ENCODE data around the gene LINC01488. TPM values are rescaled to one million over a fixed set of nuclear protein-coding genes. Genes with fewer than 3 reads are reported as not detected.

The LINC01488 gene
- not detected in 5 replicates for total RNA-seq (2022; extraction: Qiagen RNA extraction; ENCODE audit: low read depth)

DNA sequence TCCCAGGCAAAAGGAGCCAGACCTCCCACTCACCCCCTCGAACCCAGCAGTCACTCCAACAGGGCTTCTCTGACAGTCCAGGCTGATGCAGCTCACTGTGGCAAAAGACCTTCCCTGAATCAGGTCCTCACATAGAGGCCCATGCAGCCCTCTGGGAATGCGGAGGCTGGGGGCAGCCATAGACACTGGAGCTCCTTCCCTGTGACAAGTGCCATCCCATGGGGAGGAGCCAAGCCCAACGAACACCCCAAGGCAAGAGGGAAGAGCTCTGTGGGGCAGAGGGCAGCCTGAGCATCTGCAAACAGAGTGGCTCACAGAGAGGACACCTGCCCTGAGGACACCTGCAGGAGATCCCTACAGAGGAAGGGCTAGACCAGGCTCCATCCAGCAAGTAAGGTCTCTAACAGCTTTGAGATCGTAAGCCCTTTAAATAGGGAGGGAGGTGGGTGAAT lies at the start of gene LINC01488:
LINC01488 (plus strand) TSS at position 271 of the 452 bp plus-strand sequence.

Other genes starting within 250 kb of the LINC01488 start
- gene MYEOV, start 187.5 kb upstream of the LINC01488 start, total RNA-seq (2022; extraction: Qiagen RNA extraction; ENCODE audit: low read depth) = 99.6 to 113 TPM (median 112 TPM) in 5 replicates
- 194 to 241 TPM (median 205 TPM) in 5 replicates for gene CCND1, start 159.5 kb downstream of the LINC01488 start, total RNA-seq (2022; extraction: Qiagen RNA extraction; ENCODE audit: low read depth)
- 29.3 to 37.0 TPM (median 31.1 TPM) in 5 replicates for gene LTO1, start 193.7 kb downstream of the LINC01488 start, total RNA-seq (2022; extraction: Qiagen RNA extraction; ENCODE audit: low read depth)
- gene FGF19, start 222.4 kb downstream of the LINC01488 start, total RNA-seq (2022; extraction: Qiagen RNA extraction; ENCODE audit: low read depth) = 0.03 to 0.17 TPM (median 0.08 TPM) in 4 of 5 replicates, not detected in the other